Tibial artery (tissue), 4 donors: ENCODE data around the gene INHBA.

Experiments
- DNase-seq, 2 donors: peaks; one replicate each; pipeline ENCODE4 v3.0.0-alpha.2; 2019
- H3K27ac ChIP-seq, 2 donors: fragments of 200-600 bp; sonication (generic) in 1 of 2; 1 replicate in 1 of 2; 2 replicates in 1 of 2; pipeline ENCODE4 v1.5.1; 2018 to 2019; ENCODE audit warnings: mild to moderate bottlenecking in 1 of 2
- H3K27me3 ChIP-seq, 2 donors: fragments of 200-600 bp; sonication (generic) in 1 of 2; one replicate each; pipeline versions ENCODE4 v1.5.1 to v1.6.0; 2016 to 2019
- H3K36me3 ChIP-seq, 3 donors: fragments of 200-600 bp; sonication (generic) in 2 of 3; one replicate each; pipeline ENCODE4 v1.5.1; 2016 to 2019; ENCODE audit warnings: mild to moderate bottlenecking in 2 of 3
- H3K4me1 ChIP-seq, 4 donors: fragments of 200-600 bp; sonication (generic) in 2 of 4; 1 replicate in 3 of 4; 2 replicates in 1 of 4; pipeline ENCODE4 v1.5.1; 2016 to 2019
- H3K4me3 ChIP-seq, 2 donors: fragments of 200-600 bp; sonication (generic) in 1 of 2; 1 replicate in 1 of 2; 2 replicates in 1 of 2; pipeline ENCODE4 v1.5.1; 2018 to 2019; ENCODE audit warnings: mild to moderate bottlenecking in 2 of 2
- H3K9me3 ChIP-seq, 3 donors: fragments of 200-600 bp; sonication (generic) in 1 of 3; one replicate each; pipeline ENCODE4 v1.5.1; 2016 to 2019
- intact Hi-C: fragments of 100-400 bp; cut with DNase I; formaldehyde crosslinking; loops from one replicate; pipeline ENCODE4 v1.15.0; 2023; ENCODE audit warnings: low total_unique reads
- TF ChIP-seq, protein P1 (sequence below), 2 experiments: fragments of 200-600 bp in 1 of 2; fragments of 450-650 bp in 1 of 2; IDR thresholded peaks; one replicate each; pipeline ENCODE4 v1.5.1; 2017 to 2019; ENCODE audit warnings: antibody characterized with exemption in 2 of 2, mild to moderate bottlenecking in 1 of 2, moderate library complexity in 1 of 2

INHBA gene

DNA sequence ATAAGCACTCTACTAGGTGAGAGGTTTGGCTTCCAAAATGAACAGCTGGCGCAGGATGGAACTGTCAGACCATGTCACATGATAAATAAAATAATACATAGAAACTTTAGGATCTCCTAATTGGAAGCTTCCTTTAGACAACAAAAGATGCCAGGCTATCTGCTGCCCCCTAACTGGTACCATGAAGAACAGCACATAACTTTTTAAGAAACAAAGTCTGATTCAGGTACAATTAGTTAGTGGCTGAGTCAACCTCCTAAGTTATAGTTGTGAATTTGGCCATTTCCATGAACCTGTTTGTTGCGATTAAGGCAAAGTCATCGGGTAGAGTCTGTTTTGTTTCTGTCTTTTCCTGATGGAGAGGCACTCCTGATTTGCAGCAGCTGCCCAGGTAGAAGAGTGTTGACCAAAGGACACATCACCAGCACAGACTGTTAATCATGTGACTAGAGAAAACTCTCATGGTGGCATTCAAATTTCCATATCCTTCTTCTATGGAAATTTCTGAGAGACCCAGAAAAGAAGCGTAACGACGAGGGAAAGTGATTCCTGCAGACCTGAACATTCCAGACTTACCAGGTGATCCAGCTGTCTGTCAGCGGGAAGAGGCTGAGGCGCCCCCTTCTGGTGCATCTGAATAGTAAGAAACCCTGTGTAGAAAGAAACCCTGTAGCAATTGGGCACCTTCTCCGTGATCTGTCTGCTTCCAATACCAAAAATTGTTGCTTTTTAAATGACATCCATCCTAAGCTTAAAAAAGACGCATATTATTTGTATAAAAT lies 8.6 kb upstream of the INHBA start:
- Histone ChIP-seq H3K27me3 (no peaks in the 10 kb centered on the region), H3K36me3 (no peaks in the 10 kb centered on the region), H3K4me3 (no peak overlapping the region), H3K27ac (no peak overlapping the region), H3K9me3 (no peaks in the 10 kb centered on the region), H3K4me1 (peaks cover 0 to 22% (median 2%) of the 10 kb centered on the region in 4 donors)
- intact Hi-C loops, result no loop called here
- no peak for DNase-seq
- TF ChIP-seq, protein P1, sequence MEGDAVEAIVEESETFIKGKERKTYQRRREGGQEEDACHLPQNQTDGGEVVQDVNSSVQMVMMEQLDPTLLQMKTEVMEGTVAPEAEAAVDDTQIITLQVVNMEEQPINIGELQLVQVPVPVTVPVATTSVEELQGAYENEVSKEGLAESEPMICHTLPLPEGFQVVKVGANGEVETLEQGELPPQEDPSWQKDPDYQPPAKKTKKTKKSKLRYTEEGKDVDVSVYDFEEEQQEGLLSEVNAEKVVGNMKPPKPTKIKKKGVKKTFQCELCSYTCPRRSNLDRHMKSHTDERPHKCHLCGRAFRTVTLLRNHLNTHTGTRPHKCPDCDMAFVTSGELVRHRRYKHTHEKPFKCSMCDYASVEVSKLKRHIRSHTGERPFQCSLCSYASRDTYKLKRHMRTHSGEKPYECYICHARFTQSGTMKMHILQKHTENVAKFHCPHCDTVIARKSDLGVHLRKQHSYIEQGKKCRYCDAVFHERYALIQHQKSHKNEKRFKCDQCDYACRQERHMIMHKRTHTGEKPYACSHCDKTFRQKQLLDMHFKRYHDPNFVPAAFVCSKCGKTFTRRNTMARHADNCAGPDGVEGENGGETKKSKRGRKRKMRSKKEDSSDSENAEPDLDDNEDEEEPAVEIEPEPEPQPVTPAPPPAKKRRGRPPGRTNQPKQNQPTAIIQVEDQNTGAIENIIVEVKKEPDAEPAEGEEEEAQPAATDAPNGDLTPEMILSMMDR (IDR thresholded peaks at IDR 0.05), result peak in 1 of 2 experiments; percentile 22

DNA sequence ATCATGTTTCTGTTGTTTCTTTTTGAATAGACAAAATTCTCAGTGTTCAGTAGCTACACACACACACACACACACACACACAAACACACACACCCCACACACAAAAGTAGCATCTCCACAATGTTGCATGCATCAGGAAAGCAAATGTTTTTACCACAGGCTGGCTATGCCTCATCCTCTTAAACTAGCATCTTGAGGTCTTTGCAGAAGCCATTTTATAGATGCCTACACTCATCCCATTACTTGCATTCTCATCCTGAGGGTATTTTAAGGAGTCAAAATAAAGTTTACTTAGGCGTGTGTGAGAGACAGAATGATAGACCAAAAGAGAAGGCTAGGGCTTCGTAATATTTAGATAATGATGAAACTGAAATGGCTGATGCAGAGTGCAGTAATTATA lies 7.9 kb upstream of the INHBA start:
- TF ChIP-seq, protein P1 (IDR thresholded peaks at IDR 0.05), result no peak
- DNase-seq, result no peak
- intact Hi-C loops, result no loop called here
- Histone ChIP-seq H3K27me3 (no peaks in the 10 kb centered on the region), H3K4me3 (no peak overlapping the region), H3K9me3 (no peaks in the 10 kb centered on the region), H3K4me1 (peaks cover 0 to 29% (median 3%) of the 10 kb centered on the region in 4 donors), H3K36me3 (no peaks in the 10 kb centered on the region), H3K27ac (no peak overlapping the region)

DNA sequence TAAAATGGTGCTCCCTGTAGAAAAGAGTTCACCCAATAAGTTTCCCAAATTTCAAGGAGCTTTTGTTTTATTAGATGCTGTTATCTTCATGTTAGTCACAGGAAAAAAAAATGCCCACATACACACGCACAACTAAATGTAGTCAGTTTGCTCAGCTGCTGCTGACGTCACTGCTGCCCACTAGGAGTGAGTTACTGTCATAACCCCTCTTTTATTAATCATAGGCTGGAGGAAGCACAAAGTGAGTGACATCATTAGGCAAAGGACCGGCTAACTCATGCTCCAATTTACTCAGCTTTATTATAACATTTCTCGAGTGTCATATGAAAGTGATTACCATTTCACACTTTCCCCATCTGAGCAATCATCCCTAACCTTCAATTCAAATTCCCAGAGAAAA lies 6.7 kb upstream of the INHBA start:
- Histone ChIP-seq H3K4me1 (peaks cover 0 to 32% (median 6%) of the 10 kb centered on the region in 4 donors), H3K9me3 (no peaks in the 10 kb centered on the region), H3K27me3 (no peaks in the 10 kb centered on the region), H3K27ac (peak overlapping the region in 1 of 2 donors; percentile 47), H3K4me3 (no peak overlapping the region), H3K36me3 (no peaks in the 10 kb centered on the region)
- TF ChIP-seq, protein P1 (IDR thresholded peaks at IDR 0.05), result no peak
- intact Hi-C loops, result no loop called here
- no peak for DNase-seq

DNA sequence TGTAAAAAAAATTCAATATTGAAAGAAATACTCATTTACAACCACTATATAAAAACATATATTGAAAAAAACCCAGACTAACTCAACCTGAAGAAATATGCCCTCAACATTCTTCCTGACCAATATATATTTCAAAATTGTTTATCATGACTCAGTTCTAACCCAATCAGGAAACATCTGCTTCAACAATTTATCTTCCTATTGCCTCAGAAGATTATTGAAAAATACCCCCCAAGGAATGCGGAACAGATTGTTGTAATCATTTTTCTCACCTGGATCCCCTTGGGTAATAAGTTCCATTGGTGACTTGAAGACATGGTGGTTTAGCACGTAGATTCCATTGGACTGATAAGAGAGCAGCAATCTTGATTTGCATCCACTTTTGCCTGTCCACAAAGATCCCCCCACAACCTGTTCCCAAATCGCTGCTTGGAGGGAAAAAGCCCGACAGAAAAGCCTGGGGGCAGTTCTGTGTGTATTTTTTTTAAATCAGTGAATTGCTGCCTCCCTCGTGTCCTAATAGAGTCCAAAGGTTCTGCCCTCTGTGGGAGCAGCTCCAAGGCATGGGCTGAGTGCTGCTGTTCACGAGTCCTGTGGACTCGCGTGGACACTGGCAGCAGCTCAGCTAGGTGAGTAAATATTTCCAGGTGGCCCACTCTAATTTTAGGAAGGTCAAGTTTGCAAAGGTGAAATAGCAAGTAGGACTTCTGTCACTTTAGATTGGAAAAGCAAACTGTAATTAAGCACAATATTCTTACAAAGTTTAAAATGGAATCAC lies 5.9 kb upstream of the INHBA start:
- Histone ChIP-seq H3K4me1 (peaks cover 0 to 40% (median 14%) of the 10 kb centered on the region in 4 donors), H3K27me3 (no peaks in the 10 kb centered on the region), H3K36me3 (no peaks in the 10 kb centered on the region), H3K4me3 (no peak overlapping the region), H3K27ac (peak overlapping the region; percentile 7 to 97), H3K9me3 (no peaks in the 10 kb centered on the region)
- TF ChIP-seq, protein P1 (IDR thresholded peaks at IDR 0.05), result no peak
- no peak for DNase-seq
- intact Hi-C loops, result no loop called here

GRCh38 chr7:41706228-41706930 lies 3.5 kb upstream of the INHBA start:
- Histone ChIP-seq H3K27me3 (no peaks in the 10 kb centered on the region), H3K4me3 (peak overlapping the region; percentile 55 to 62), H3K27ac (peak overlapping the region; percentile 95 to 97), H3K9me3 (no peaks in the 10 kb centered on the region), H3K36me3 (no peaks in the 10 kb centered on the region), H3K4me1 (peaks cover 0 to 60% (median 21%) of the 10 kb centered on the region in 4 donors)
- no peak for DNase-seq
- intact Hi-C loops, result no loop called here
- TF ChIP-seq, protein P1 (IDR thresholded peaks at IDR 0.05), result no peak
